ENCODE measurements around the gene GARRE1.
A peak's percentile ranks its signal among the peaks of the same experiment; 100 is the strongest.
"Not testable (repeated sequence)": the region's sequence is repeated elsewhere in the genome, so short reads cannot be mapped to it uniquely, and the experiment has no call there.

Gene GARRE1

GRCh38 chr19:34232566-34233481, 21.5 kb upstream of the GARRE1 start:
- peak; percentile 83 for DNase-seq (ENCODE audit: low read depth)

GRCh38 chr19:34235425-34235940, 18.9 kb upstream of the GARRE1 start:
- DNase-seq (ENCODE audit: low read depth), result no peak

GRCh38 chr19:34236035-34236987, 18.0 kb upstream of the GARRE1 start:
- peak; percentile 87 for DNase-seq (ENCODE audit: low read depth)

GRCh38 chr19:34237283-34237682, 17.1 kb upstream of the GARRE1 start:
- no peak for DNase-seq (ENCODE audit: low read depth)

- DNase-seq (ENCODE audit: low read depth), result no peak
Measured at GRCh38 chr19:34237939-34238338, 16.4 kb upstream of the GARRE1 start.

- DNase-seq (ENCODE audit: low read depth), result no peak
Measured at GRCh38 chr19:34241513-34242337, 12.6 kb upstream of the GARRE1 start.

GRCh38 chr19:34243138-34243875, 11.0 kb upstream of the GARRE1 start:
- not testable (repeated sequence) for DNase-seq (ENCODE audit: low read depth)

- DNase-seq (ENCODE audit: low read depth), result no peak
Measured at GRCh38 chr19:34243876-34244578, 10.3 kb upstream of the GARRE1 start.

- no peak for DNase-seq (ENCODE audit: low read depth)
Measured at GRCh38 chr19:34244611-34245299, 9.6 kb upstream of the GARRE1 start.

GRCh38 chr19:34246340-34246739, 8.0 kb upstream of the GARRE1 start:
- no peak for DNase-seq (ENCODE audit: low read depth)

- DNase-seq (ENCODE audit: low read depth), result no peak
Measured at GRCh38 chr19:34248941-34249340, 5.4 kb upstream of the GARRE1 start.

- not testable (repeated sequence) for DNase-seq (ENCODE audit: low read depth)
Measured at GRCh38 chr19:34253167-34253566, 1.2 kb upstream of the GARRE1 start.

- not testable (repeated sequence) for DNase-seq (ENCODE audit: low read depth)
Measured at GRCh38 chr19:34253681-34254045, 691 bp upstream of the GARRE1 start.

- peak; percentile 5 for DNase-seq (ENCODE audit: low read depth)
Measured at GRCh38 chr19:34254698-34255432, 511 bp downstream of the GARRE1 start.

GRCh38 chr19:34255546-34255945, 1.2 kb downstream of the GARRE1 start:
- DNase-seq (ENCODE audit: low read depth), result no peak

- peak; percentile 89 for DNase-seq (ENCODE audit: low read depth)
Measured at GRCh38 chr19:34256835-34257558, 2.6 kb downstream of the GARRE1 start.

- DNase-seq (ENCODE audit: low read depth), result no peak
Measured at GRCh38 chr19:34257559-34257924, 3.2 kb downstream of the GARRE1 start.

- DNase-seq (ENCODE audit: low read depth), result no peak
Measured at GRCh38 chr19:34259367-34260095, 5.2 kb downstream of the GARRE1 start.

Data from fibroblast of gingiva (primary cell).